Mesenteric fat pad (tissue), 1 donor: Measurements from ENCODE around the gene MID1. TPM values are rescaled to one million over a fixed set of nuclear protein-coding genes. Genes with fewer than 3 reads are reported as not detected.

Source experiments
- DNase-seq: peaks from one replicate; pipeline ENCODE4 v3.0.0-alpha.2; 2020; ENCODE audit warnings: low spot score
- total RNA-seq: library from RNA; stranded (reverse); fragmentation: NEBNext Ultra II Directional; extraction: Animal tissue kit (Norgen Biotek cat#: 25700); gene quantifications from one replicate; pipeline ENCODE4 v1.2.1, GENCODE V29; 2021
- donor health status: DM: yes; HTN: yes; CAD: no.

Gene MID1
- total RNA-seq, 1 donor from 2014 or later: 16.6 TPM

DNA sequence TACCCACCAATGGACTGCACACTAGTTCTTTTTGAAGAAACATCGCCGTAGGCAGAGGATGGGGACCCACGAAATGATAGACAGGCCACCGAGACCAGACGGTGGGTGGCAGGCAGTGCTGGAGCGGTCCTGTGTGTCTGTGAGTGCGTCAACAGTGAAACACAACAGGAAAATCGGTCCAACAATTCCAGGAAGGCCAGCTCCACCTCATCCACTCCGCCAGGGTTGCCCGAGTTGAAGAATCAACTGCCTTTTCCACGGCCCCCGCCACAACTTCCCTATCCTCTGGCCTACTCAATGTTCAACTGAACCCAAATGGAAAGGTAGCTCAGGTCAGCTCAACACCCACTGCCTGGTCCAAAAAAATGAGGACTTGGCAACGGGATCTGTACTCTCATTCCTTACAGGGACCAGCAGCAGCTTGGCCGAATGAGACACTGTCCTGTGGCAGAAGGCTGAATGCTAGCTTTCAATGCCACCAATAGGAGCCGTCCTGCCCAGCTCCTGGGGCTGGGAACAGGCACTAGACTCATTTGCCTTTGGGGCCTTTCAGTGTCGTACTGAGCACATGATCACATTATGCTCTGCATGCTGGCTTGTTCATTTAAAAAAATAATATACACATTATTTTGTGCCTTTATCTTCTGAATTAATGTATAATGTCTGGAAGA is 43.5 kb downstream of the MID1 start:
- no peak for DNase-seq

GRCh38 chrX:10576186-10576585 is 44.2 kb downstream of the MID1 start:
- DNase-seq: no peak

GRCh38 chrX:10574663-10575062 is 45.7 kb downstream of the MID1 start:
- no peak for DNase-seq

DNA sequence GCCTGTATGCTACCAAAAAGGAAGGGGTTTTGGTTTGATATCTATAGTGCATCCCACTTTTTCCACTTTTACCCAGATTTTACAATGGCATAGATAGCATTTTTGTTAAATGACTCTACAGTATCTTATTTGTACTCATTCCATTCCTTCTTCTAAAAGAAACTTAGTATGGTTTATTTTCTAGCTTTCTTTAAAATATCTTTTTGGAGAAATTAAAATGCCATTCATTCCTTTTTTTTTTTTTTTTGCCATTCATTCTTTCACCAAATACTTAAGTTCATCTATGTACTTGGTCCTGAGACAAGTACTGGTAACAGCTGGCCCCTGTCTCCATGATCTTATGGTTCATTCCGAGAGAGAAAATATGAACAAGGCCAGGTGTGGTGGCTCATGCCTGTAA is 49.1 kb downstream of the MID1 start:
- DNase-seq: no peak

DNA sequence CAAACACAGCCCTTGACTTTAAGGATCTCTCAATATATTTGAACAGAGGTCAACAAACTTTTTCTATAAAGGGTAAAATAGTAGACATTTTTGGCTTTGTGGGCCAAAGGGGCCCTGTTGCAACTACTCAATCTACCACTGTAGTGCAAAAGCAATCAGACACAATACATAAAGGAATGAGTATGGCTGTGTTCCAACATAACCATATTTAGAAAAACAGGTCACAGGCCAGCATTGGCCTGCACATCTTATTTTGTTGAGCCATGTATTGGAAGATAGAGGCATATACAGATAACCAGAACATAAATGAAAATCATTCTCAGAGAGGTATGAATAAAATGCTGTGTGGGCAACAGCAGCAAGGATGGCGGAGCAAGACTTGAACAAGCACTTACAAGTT is 49.8 kb downstream of the MID1 start:
- DNase-seq: no peak

DNA sequence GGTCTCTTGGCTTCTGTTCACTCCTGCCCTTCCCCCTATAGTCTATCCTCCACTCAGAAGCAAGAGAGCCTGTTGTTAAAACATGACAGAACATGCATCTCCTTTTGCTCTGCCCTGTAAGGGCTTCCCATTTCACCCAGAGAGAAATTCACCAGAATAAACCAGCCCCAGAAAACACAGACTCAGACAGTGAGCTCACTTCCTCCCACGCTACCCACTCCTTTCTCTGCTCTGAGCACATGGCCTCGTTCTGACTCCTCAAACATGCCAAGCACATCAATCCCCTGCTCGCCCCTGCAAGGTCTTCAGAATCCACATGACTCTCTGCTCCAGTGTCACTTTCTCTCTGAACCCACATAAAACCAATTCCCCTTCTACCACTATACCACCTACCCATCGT is 50.4 kb downstream of the MID1 start:
- DNase-seq: no peak

- DNase-seq: no peak
Observed at GRCh38 chrX:10568428-10568827, 52.0 kb downstream of the MID1 start.

GRCh38 chrX:10567136-10567535 is 53.2 kb downstream of the MID1 start:
- no peak for DNase-seq

DNA sequence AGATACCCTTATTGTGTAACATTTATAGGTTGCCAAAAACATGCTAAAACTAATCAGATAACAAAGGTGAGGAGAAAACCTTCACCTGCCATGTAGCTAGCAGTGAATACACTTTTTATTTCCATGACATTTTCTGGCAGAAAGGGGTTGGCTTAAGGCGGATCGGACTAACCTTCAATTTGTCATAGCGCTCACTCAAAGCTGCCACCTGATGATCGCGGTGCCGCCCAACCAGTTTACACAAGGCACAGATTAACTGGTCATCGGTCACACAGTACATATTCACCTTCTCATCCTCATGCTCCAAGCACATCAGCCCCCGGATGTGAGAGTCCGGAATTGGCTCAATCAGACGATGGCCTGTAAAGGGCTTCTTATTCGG is 53.7 kb downstream of the MID1 start:
- DNase-seq: no peak

DNA sequence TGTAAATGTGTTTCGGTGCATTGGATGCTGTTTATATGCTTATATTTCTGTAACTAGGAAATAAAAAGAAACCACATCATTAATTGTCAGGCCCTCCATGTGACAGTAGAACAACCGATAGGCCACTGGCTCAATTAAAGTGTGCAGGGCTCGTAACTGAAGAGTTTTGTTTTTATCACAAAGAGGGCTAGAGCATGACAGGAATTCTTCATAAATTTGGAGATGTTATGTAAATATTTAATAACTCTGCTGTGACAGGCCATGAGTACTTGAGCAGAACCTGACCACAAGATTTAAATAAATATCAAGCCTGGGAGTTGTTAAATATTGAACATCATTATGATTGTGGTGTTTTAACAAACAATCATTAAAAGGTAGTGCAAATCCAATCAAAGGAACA is 55.9 kb downstream of the MID1 start:
- DNase-seq: no peak

GRCh38 chrX:10557166-10557565 is 63.2 kb downstream of the MID1 start:
- DNase-seq: no peak

DNA sequence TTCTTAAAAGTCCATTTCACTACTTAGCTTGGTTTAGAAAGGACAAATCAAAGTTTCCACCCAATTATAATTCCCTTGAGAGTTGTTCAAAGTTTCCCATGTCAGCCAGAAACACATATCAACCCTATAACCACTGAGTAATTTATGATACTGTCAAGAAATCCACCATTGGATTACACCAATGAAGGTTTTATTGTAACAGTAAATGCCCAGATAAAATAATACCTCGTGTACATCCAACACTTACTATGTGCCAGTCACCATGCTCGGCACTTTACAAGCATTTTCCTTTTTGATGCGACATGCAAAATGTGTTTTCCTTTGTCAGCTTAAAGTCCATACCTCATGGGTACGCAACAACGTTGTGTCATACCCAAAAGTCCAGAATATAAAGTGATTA is 64.0 kb downstream of the MID1 start:
- DNase-seq: no peak

GRCh38 chrX:10555846-10556245 is 64.5 kb downstream of the MID1 start:
- no peak for DNase-seq

DNA sequence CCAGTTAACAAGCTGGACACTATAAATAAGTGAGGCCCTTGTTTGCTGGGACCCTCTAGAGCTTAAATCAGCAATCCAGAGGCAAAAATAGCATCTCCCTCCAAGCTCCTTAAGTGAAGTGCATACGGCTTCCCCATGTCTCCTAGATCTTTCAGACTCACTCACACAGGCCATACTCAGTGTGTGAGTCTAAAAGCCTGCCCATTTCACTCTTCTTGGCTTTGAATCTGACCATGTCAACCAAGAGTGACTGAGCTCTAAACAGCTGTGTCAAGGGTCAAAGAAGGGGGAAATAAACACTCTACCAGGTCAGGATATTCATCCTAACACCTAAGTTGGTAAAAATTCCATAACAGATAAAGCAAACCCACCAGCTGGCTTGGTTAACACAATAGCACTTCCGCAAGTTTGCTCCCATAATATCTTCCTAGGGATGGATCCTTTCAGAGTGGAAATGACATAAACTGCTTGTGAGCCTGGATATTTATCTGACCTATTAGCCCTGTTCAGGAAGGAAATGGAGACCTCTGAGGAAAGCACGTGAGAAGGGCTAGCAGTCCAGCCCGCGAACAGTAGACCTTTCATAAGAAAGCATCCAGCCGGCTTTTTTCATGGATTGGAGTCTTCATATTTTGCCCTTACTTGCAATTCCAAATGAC is 65.6 kb downstream of the MID1 start:
- no peak for DNase-seq

DNA sequence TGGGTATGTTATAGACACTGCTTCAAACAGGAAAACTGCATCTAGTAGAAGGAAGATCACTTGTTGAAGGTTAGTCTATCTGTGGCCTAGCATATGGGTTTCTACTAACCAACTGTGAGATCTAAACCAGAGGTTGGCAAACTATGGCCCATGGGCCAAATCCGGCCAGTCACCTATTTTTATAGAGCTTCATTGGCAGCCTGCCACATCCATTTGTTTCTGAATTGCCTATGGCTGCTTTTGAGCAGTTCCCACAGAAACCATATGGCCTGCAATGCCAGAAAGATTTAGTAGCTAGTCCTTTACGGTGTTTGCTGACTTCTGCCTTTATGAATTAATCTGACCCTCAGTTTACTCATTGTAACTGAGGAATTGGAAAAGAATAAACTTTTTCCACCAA is 71.1 kb downstream of the MID1 start:
- no peak for DNase-seq

DNA sequence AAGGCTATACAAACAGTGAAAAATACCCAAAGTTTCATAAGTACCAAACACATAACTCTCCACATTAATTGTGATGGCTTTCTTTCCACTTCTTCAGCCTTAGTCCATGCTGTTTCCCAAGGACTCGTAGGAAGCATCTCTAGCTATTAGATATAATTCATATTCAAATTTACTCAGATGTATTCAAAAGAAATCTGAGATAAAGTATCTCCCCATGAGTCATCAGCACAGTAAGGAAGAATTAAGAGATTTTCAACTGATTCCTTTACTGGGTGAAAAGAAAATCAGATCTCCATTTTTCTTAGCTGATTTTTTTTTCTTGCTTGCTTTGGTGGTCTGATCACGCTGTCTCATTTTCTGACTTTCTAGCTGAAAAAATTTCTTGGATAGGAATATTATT is 71.7 kb downstream of the MID1 start:
- DNase-seq: no peak

GRCh38 chrX:10545882-10546281 is 74.5 kb downstream of the MID1 start:
- DNase-seq: no peak

- DNase-seq: no peak
Observed at GRCh38 chrX:10542586-10542985, 77.8 kb downstream of the MID1 start.

- DNase-seq: no peak
Observed at GRCh38 chrX:10538831-10539230, 81.6 kb downstream of the MID1 start.

- DNase-seq: no peak
Observed at GRCh38 chrX:10537308-10537707, 83.1 kb downstream of the MID1 start.

- DNase-seq: no peak
Observed at GRCh38 chrX:10536744-10537143, 83.6 kb downstream of the MID1 start.

GRCh38 chrX:10534611-10535010 is 85.8 kb downstream of the MID1 start:
- DNase-seq: no peak

- DNase-seq: no peak
Observed at GRCh38 chrX:10533696-10534365, 86.6 kb downstream of the MID1 start.
